HG03196 (cell line): ENCODE results near the gene TNFRSF25.
"Not testable (repeated sequence)": the region's sequence is repeated elsewhere in the genome, so short reads cannot be mapped to it uniquely, and the experiment has no call there.

ENCODE experiments used
- ATAC-seq: cut with Tn5 transposase; IDR thresholded peaks from one replicate; pipeline ENCODE4 v1.9.1; 2021; ENCODE audit not compliant: unreplicated experiment

TNFRSF25 gene

GRCh38 chr1:6502000-6502891, 36.3 kb upstream of the TNFRSF25 start:
- ATAC-seq: no peak

DNA sequence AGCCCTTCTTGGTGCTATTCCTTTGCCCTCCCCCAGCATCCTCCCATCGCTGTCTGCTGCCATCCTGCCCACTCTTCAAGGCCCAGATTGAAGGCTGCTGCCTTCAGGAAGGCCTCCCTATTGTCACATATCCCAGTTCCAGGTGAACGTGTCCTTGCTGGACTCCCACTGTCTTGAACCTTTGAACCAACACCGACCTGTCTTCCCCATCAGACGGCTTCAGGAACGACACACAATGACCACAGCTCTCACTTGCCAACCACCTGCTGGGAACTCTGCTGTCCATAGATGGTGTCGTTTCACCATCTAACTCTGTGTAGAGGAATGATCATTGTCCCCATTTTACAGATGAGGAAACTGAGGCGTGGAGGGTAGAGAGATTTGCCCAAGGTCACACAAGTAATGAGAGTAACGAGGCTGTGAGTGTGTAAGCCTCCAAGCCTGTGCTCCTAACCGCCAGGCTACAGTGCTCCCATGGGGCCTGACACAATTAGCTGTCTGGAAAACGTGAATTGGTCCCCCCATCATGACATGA, 35.4 kb upstream of the TNFRSF25 start:
- ATAC-seq: no peak

GRCh38 chr1:6500544-6501278, 34.7 kb upstream of the TNFRSF25 start:
- no peak for ATAC-seq

GRCh38 chr1:6499296-6499695, 33.3 kb upstream of the TNFRSF25 start:
- no peak for ATAC-seq

DNA sequence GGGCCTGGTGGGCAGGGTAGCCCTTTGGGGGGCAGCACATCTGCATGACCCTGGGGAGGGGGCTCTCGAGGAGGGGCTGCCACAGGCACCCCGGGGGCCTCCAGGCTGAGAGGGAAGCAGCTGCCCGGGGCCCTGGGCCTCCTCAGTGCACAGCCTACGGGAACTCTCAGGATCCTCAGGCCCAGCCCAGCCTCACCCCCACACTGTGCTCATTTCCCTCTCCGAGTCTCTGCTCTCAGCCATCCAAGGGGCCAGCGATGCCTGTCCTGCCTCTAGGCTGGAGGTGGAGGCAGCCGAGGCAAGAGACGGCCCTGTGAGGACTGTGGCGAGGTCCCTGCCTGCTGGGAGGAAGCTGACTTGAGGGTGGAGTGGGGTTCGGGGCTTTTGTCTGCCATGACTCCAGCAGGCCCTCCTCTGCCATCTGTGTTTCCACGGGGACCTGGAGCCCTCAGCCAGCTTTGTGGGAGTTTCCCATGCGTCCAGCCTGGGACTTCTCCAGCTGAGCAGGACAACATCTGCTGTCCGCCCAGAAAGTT, 32.7 kb upstream of the TNFRSF25 start:
- ATAC-seq: no peak

- no peak for ATAC-seq
Observed at GRCh38 chr1:6497867-6498575, 32.0 kb upstream of the TNFRSF25 start.

DNA sequence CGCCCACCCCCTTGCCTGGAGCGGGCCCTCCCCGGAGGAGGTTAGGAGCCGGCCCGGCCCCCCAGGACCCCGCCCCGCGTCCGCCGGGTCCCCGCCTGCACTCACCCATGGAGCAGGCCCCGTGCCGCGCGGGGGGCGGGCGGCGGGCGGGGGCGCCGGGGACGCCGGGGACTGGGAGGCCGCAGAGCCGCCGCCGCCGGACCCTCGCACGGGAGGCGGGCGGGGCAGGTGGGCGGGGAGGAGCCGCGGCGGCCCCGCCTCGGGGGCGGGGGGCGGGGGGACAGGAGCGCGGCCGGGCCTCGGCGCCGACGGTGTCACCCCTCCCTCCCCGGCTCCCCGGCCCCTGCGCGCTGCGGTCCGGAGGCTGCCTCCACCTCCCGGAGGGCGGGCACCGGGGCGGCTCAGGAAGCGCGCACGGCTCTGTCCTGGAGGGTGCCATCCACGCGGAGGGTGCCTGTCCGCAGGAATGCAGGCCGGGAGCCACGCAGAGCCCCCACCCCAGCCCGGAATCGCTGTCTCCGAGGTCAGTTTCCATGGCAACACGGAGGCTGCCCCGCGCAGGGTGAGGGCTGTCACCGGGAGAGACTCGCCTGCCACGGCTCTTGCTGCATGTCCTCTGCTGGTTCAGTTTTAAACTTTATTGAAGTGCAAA, 31.4 kb upstream of the TNFRSF25 start:
- no peak for ATAC-seq

DNA sequence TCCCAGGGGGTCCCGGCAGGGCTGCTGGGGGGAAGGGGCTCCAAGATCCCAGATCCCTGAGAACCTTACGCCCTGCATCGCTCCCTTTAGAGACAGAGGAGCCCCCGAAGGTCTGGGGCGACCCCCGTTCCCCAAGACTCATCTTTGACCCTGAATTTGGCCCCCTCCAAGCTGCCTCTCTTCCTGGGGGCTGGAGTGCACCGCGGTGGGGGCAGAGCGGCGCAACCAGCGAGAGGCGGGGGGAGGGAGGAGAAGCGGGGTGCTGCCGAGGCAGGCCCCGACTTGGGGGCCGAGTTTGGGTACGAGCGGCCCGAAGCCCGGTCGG, 30.9 kb upstream of the TNFRSF25 start:
- ATAC-seq: no peak

- no peak for ATAC-seq
Observed at GRCh38 chr1:6496365-6496721, 30.4 kb upstream of the TNFRSF25 start.

DNA sequence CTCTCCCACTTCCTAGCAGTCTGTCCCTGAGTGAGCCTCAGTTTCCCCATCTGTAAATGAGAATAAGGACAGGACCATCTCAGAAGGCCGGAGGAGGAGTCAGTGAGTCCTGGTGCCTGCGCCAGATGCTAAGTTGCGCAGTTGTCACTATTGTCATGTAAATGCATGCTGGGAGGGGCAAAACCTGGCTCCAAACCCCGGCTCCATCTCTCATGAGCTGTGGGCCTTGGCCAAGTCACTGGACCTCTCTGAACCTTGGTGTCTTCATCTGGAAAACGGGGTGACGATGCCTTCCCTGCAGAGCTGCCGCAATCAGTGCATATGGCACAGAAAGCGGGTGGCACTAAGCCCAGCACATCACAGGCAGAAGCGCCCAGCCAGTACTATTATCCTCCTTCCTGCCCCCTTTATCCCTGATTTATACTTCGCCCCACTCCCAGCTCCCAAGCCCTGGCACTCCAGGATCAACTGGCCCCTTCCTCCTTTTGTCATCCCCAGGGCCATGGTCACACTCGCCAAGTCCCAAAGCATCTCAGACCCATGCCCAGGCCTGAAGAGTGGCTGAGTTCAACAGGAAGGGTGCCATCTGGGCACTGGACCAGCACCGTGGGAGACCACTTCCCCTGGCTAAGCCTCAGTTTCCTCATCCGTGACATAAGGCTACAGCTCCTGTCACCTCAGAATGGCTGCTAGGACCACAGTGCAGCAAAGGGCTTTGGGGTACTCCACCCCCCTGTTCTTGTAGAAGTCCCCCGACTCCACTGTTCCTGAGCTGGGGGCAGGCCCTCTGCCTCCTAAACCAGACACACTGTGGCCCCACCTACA, 29.8 kb upstream of the TNFRSF25 start:
- ATAC-seq: no peak

- ATAC-seq: no peak
Observed at GRCh38 chr1:6495041-6495441, 29.1 kb upstream of the TNFRSF25 start.

GRCh38 chr1:6494627-6495026, 28.7 kb upstream of the TNFRSF25 start:
- no peak for ATAC-seq

DNA sequence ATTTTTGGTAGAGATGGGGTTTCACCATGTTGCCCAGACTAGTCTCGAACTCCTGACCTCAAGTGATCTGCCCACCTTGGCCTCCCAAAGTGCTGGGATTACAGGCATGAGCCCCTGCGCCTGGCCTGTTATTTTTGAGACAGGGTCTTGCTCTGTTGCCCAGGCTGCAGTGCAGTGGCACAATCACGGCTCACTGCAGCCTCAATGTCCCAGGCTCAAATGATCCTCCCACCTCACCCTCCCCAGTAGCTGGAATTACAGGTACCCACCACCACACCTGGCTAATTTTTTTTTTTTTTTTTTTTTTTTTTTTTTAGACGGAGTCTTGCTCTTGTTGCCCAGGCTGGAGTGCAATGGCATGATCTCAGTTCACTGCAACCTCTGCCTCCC, 27.9 kb upstream of the TNFRSF25 start:
- ATAC-seq: not testable (repeated sequence)

DNA sequence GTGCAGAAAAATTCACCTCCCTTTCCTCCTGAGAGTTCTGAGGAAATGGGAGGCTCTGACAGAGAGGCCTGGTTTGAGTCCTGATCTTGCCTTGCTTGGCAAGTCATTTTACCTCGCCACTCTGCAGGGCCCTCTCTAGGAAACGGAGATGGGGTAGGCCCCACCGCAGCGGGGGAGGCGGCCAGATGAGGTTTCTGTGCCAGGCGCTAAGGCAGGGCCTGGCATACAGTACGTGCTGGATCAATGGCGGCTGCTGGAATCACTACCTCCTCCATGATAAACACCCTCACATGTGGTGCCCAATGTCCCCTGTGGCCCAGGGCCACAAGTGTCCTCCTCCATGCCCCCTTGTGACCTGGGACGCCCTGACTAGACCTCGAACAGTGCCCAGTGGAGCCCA, 26.0 kb upstream of the TNFRSF25 start:
- no peak for ATAC-seq

DNA sequence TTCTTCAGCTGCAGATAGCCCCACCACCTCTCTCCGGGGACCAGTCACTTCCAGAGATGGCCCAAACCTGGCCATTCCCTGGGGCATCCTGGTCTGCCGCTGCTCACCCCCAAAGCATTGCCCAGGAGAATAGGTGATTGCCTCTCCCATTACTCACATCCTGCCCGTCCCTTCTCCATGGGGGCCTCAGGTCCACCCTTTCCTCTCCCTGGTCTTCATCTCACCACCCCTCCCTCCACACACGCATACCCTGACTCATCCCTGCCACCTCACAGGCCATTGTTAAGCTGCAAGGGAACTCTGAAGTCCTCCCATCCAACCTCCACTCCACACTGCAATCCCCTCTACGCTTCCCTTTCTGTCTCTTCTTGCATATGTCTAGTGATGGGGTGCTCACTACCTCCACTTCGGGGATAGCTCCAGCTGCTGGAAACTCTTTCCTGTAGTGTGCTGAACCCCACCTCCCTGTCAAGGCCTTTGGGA, 25.5 kb upstream of the TNFRSF25 start, which contains the start of gene PLEKHG5:
TSS of gene PLEKHG5 (minus strand) at position 188 of the 483 bp plus-strand sequence. CDS start 14,096 bp downstream, outside the sequence.
- no peak for ATAC-seq

DNA sequence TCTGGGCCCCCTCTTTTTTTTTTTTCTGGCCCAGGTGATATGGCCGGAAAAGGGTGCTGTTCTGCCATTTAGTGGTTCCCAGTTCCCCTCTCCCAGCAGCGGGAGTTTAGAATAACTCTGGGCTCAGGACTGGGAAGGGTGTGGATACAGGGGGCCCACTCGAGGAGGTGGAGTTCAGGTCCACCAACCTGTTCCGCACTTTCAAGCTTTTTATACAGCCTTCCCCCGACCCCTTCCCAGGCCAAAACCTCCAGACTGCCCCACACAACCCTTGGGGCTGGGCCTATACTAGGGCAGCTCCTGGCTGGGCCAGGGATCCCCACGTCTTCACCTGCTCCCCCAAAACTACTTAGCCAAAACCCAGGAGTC, 25.1 kb upstream of the TNFRSF25 start:
- no peak for ATAC-seq

- no peak for ATAC-seq
Observed at GRCh38 chr1:6490181-6491080, 24.5 kb upstream of the TNFRSF25 start.

GRCh38 chr1:6489799-6490180, 23.8 kb upstream of the TNFRSF25 start:
- ATAC-seq: no peak

- ATAC-seq: no peak
Observed at GRCh38 chr1:6489383-6489765, 23.4 kb upstream of the TNFRSF25 start.
